HG03378 (cell line): Measurements from ENCODE around the gene BHMT2.

Experiments used
- ATAC-seq: cut with Tn5 transposase; IDR thresholded peaks from one replicate; pipeline ENCODE4 v1.9.1; 2021; ENCODE audit warnings: mild to moderate bottlenecking, moderate library complexity; ENCODE audit not compliant: unreplicated experiment

BHMT2 gene

GRCh38 chr5:79119486-79119885 lies 49.9 kb downstream of the BHMT2 start:
- no peak for ATAC-seq

- ATAC-seq = no peak
Observed at GRCh38 chr5:79120221-79120620, 50.7 kb downstream of the BHMT2 start.

- ATAC-seq = no peak
Observed at GRCh38 chr5:79122973-79123372, 53.4 kb downstream of the BHMT2 start.

GRCh38 chr5:79124607-79125006 lies 55.0 kb downstream of the BHMT2 start:
- ATAC-seq = no peak

- no peak for ATAC-seq
Observed at GRCh38 chr5:79130781-79131180, 61.2 kb downstream of the BHMT2 start.

- no peak for ATAC-seq
Observed at GRCh38 chr5:79133121-79133656, 63.6 kb downstream of the BHMT2 start.

GRCh38 chr5:79133657-79134451 lies 64.3 kb downstream of the BHMT2 start:
- ATAC-seq = peak; percentile 42

GRCh38 chr5:79135790-79136553 lies 66.4 kb downstream of the BHMT2 start:
- ATAC-seq = no peak

- ATAC-seq = no peak
Observed at GRCh38 chr5:79136618-79137017, 67.1 kb downstream of the BHMT2 start.
